SK-N-SH treated with all-trans-retinoic acid at 6 μM for 48 hours (cell line): Measurements from ENCODE around the gene ZBTB24.

Source experiments
- ATAC-seq: fragments of 200-7000 bp; cut with Tn5 transposase; 3 replicates; pipeline ENCODE4 v1.9.1; 2020; ENCODE audit warnings: mild to moderate bottlenecking, moderate library complexity
- ARNTL ChIP-seq: fragments of 450-650 bp; formaldehyde crosslinking; IDR thresholded peaks from 2 replicates; pipeline ENCODE4 v1.5.0; 2020; ENCODE audit warnings: low read depth, mild to moderate bottlenecking, moderate library complexity, borderline replicate concordance
- BACH2 ChIP-seq: fragments of 250-450 bp; sonication (Bioruptor Pico); IDR thresholded peaks from 2 replicates; pipeline ENCODE4 v1.9.0; 2021; ENCODE audit warnings: mild to moderate bottlenecking, borderline replicate concordance
- CSDC2 ChIP-seq: fragments of 250-450 bp; sonication (Bioruptor Pico); IDR thresholded peaks from 2 replicates; pipeline ENCODE4 v1.5.0; 2020; ENCODE audit warnings: mild to moderate bottlenecking, moderate library complexity
- ESRRG ChIP-seq: fragments of 250-450 bp; sonication (Bioruptor Pico); IDR thresholded peaks from 2 replicates; pipeline ENCODE4 v1.6.1; 2021; ENCODE audit warnings: mild to moderate bottlenecking
- GLIS3 ChIP-seq: fragments of 250-450 bp; sonication (Bioruptor Pico); IDR thresholded peaks from 2 replicates; pipeline ENCODE4 v1.5.0; 2020; ENCODE audit warnings: mild to moderate bottlenecking, moderate library complexity
- ISL1 ChIP-seq: fragments of 250-450 bp; sonication (Bioruptor Pico); IDR thresholded peaks from 2 replicates; pipeline ENCODE4 v2.1.2; 2022; ENCODE audit warnings: mild to moderate bottlenecking, moderate library complexity
- OSR1 ChIP-seq: fragments of 250-450 bp; sonication (Bioruptor Pico); IDR thresholded peaks from 2 replicates; pipeline ENCODE4 v1.8.0; 2022; ENCODE audit warnings: moderate library complexity, mild to moderate bottlenecking, inconsistent platforms
- PATZ1 ChIP-seq: fragments of 250-450 bp; sonication (Bioruptor Pico); IDR thresholded peaks from 2 replicates; pipeline ENCODE4 v1.8.0; 2020; ENCODE audit warnings: mild to moderate bottlenecking, moderate library complexity, borderline replicate concordance
- POU6F1 ChIP-seq: fragments of 250-450 bp; sonication (Bioruptor Pico); IDR thresholded peaks from 2 replicates; pipeline ENCODE4 v1.8.0; 2021; ENCODE audit warnings: low read depth, mild to moderate bottlenecking, moderate library complexity, borderline replicate concordance
- PPARA ChIP-seq: fragments of 250-450 bp; sonication (Bioruptor Pico); IDR thresholded peaks from 2 replicates; pipeline ENCODE4 v1.5.0; 2020; ENCODE audit warnings: mild to moderate bottlenecking, borderline replicate concordance
- RARB ChIP-seq: fragments of 250-450 bp; sonication (Bioruptor Pico); IDR thresholded peaks from 2 replicates; pipeline ENCODE4 v1.8.0; 2021; ENCODE audit warnings: mild to moderate bottlenecking, moderate library complexity
- SNAI2 ChIP-seq: fragments of 250-450 bp; sonication (Bioruptor Pico); IDR thresholded peaks from 2 replicates; pipeline ENCODE4 v1.5.0; 2020; ENCODE audit warnings: mild to moderate bottlenecking, moderate library complexity
- TOX ChIP-seq: fragments of 250-450 bp; sonication (Bioruptor Pico); IDR thresholded peaks from 2 replicates; pipeline ENCODE4 v1.8.0; 2021; ENCODE audit warnings: mild to moderate bottlenecking, moderate library complexity, borderline replicate concordance
- TSHZ2 ChIP-seq: fragments of 250-450 bp; sonication (Bioruptor Pico); IDR thresholded peaks from 2 replicates; pipeline ENCODE4 v1.5.0; 2020; ENCODE audit warnings: mild to moderate bottlenecking, moderate library complexity
- ZC3H10 ChIP-seq: fragments of 250-450 bp; sonication (Bioruptor Pico); IDR thresholded peaks from 2 replicates; pipeline ENCODE4 v1.5.1; 2021; ENCODE audit warnings: mild to moderate bottlenecking, moderate library complexity
- ZFP3 ChIP-seq: fragments of 250-450 bp; sonication (Bioruptor Pico); IDR thresholded peaks from 2 replicates; pipeline ENCODE4 v1.5.0; 2020; ENCODE audit warnings: mild to moderate bottlenecking, moderate library complexity
- ZFP30 ChIP-seq: fragments of 450-650 bp; formaldehyde crosslinking; IDR thresholded peaks from 2 replicates; pipeline ENCODE4 v1.5.0; 2022; ENCODE audit warnings: mild to moderate bottlenecking, moderate library complexity
- ZNF565 ChIP-seq: fragments of 450-650 bp; formaldehyde crosslinking; conservative IDR thresholded peaks from 2 replicates; pipeline ENCODE4 v1.5.0; 2020; ENCODE audit warnings: low read depth, mild to moderate bottlenecking, moderate library complexity
- ZNF70 ChIP-seq: fragments of 450-650 bp; formaldehyde crosslinking; IDR thresholded peaks from 2 replicates; pipeline ENCODE4 v1.5.0; 2020; ENCODE audit warnings: mild to moderate bottlenecking, moderate library complexity
- ZNF8 ChIP-seq: fragments of 450-650 bp; formaldehyde crosslinking; IDR thresholded peaks from 2 replicates; pipeline ENCODE4 v1.5.0; 2020; ENCODE audit warnings: mild to moderate bottlenecking, moderate library complexity
- TF ChIP-seq, protein P1 (sequence below): fragments of 250-450 bp; sonication (Bioruptor Pico); IDR thresholded peaks from 2 replicates; pipeline ENCODE4 v1.5.1; 2021; ENCODE audit warnings: mild to moderate bottlenecking, moderate library complexity

ZBTB24 gene

DNA sequence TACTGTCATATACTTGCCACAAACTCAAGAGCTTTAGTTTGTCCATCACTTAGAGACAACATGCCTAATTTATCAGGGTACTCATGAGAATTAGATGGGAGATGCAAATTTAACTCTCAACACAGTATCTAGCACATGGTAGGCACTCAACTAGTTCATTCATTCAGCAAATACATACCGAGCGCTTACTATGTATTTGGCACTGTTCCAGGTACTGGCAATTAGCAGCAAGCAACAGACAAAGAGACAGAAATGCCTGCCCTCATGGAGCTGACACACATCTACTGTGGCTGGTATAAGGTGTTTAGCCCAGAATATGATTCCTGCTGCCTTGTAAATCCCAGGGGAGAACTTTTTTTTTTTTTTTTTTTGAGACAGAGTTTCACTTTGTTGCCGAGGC is 32.2 kb downstream of the ZBTB24 start:
- TF ChIP-seq OSR1 (CRISPR knock-in tag) (no peak), ZC3H10 (CRISPR knock-in tag) (no peak), ESRRG (CRISPR knock-in tag) (no peak), TOX (CRISPR knock-in tag) (no peak), SNAI2 (CRISPR knock-in tag) (no peak), ZFP3 (CRISPR knock-in tag) (no peak), ZNF70 (CRISPR knock-in tag) (no peak), ZNF8 (CRISPR knock-in tag) (no peak), PPARA (CRISPR knock-in tag) (no peak), BACH2 (CRISPR knock-in tag) (no peak), TSHZ2 (CRISPR knock-in tag) (no peak), POU6F1 (CRISPR knock-in tag) (no peak), ZNF565 (CRISPR knock-in tag) (no peak), CSDC2 (CRISPR knock-in tag) (no peak), PATZ1 (CRISPR knock-in tag) (no peak), GLIS3 (no peak), ZFP30 (CRISPR knock-in tag) (no peak), ISL1 (no peak), RARB (CRISPR knock-in tag) (no peak)
- TF ChIP-seq, protein P1, sequence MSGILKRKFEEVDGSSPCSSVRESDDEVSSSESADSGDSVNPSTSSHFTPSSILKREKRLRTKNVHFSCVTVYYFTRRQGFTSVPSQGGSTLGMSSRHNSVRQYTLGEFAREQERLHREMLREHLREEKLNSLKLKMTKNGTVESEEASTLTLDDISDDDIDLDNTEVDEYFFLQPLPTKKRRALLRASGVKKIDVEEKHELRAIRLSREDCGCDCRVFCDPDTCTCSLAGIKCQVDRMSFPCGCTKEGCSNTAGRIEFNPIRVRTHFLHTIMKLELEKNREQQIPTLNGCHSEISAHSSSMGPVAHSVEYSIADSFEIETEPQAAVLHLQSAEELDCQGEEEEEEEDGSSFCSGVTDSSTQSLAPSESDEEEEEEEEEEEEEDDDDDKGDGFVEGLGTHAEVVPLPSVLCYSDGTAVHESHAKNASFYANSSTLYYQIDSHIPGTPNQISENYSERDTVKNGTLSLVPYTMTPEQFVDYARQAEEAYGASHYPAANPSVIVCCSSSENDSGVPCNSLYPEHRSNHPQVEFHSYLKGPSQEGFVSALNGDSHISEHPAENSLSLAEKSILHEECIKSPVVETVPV (CRISPR knock-in tag), result no peak
- ATAC-seq, result no peak

GRCh38 chr6:109449795-109450673 is 33.0 kb downstream of the ZBTB24 start:
- no peak for ATAC-seq

More at GRCh38 chr6:109449795-109450673, 33.0 kb downstream of the ZBTB24 start:
- TF ChIP-seq ARNTL (no peak), ZNF8 (CRISPR knock-in tag) (no peak), BACH2 (CRISPR knock-in tag) (no peak), TOX (CRISPR knock-in tag) (no peak), ZNF565 (CRISPR knock-in tag) (no peak)
- TF ChIP-seq, protein P1 (CRISPR knock-in tag), result no peak
- TF ChIP-seq, all 23 proteins: peak for 0
